ENCODE measurements around the gene TEX35.
"Not testable (repeated sequence)": the region's sequence is repeated elsewhere in the genome, so short reads cannot be mapped to it uniquely, and the experiment has no call there.

TEX35 gene

GRCh38 chr1:178541829-178542553 is 29.1 kb downstream of the TEX35 start:
- DNase-seq (ENCODE audit: low read depth), result no peak

DNA sequence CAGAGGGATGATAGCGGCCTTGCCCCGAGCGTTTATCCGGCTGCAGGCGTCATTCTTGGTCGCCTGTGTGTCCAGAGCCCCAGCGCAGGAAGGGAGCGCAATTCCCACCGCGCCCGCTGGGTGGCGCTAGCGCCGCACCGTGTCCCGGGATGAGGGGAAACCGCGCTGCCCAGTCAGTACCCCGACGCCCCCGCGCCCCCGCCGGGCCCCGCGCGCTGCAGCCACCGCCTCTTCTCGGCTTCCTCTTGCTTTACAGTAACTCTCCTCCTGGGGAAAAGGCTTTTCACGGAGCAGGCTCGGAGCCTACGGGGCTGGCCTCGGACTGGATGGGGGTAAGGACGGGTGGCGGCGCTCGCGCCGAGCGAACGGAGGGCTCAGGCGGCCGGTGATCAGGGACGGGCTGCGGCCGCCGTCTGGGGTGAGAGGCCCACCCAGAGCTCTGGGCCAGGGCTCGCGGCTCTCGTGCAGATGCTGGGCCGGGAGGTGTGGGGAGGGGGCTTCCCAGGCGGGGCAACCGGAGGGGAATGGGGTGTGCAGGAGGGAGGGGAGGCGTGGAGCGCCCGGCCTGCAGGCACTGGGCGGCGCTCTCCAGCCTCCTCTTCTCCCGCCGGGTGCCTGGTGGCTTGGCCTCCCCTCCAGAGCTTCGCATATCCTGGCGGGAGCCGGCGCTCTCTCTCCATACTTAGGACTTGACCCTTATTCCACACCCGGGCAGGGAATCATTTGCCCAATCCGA is 29.8 kb downstream of the TEX35 start:
- DNase-seq (ENCODE audit: low read depth), result peak; percentile 79

- DNase-seq (ENCODE audit: low read depth), result no peak
These were observed 30.3 kb downstream of the TEX35 start for GRCh38 chr1:178543290-178543607.

GRCh38 chr1:178544531-178544930 is 31.6 kb downstream of the TEX35 start:
- DNase-seq (ENCODE audit: low read depth), result no peak

DNA sequence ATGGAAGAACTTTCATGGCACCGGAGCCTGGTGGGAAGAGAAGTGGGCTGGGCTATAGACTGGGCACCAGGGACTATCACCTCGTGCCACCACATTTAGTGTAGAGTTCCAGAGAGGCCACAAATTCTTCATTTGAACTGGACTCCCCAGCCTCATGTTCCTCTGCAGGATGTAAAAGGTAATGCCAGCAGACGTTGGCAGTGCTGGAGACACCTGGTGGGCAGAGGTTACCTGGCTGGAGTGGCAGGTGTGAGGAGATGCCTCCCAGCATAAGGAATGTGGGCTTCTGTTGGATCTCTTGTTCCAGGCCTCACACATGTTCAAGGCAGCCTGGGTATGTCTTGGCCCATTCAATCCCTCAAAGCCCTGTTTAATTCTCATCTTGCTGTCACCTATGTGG is 35.2 kb downstream of the TEX35 start:
- DNase-seq (ENCODE audit: low read depth), result no peak

- no peak for DNase-seq (ENCODE audit: low read depth)
These were observed 38.4 kb downstream of the TEX35 start for GRCh38 chr1:178551307-178551706.

DNA sequence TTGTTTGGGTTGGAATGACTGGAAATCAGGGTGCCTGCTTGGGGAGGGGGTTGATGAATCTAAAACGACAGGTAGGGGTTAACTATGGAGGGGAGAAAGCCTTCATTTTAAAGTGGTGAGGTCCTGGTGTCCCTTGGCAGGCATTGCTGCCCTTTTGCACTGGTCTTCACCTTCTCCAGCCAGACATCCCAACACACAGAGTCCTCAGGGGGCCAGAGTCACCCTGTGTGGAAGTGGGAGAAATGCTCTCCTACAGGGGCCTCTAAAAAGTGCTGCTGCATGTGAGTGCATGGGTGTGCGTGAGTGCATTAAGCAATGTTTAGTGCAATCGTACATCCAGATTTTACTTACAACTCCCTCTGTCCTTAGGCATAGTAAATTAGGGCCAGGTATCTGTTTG is 39.0 kb downstream of the TEX35 start:
- no peak for DNase-seq (ENCODE audit: low read depth)

GRCh38 chr1:178552856-178553255 is 39.9 kb downstream of the TEX35 start:
- DNase-seq (ENCODE audit: low read depth), result no peak

GRCh38 chr1:178554351-178554750 is 41.4 kb downstream of the TEX35 start:
- not testable (repeated sequence) for DNase-seq (ENCODE audit: low read depth)

DNA sequence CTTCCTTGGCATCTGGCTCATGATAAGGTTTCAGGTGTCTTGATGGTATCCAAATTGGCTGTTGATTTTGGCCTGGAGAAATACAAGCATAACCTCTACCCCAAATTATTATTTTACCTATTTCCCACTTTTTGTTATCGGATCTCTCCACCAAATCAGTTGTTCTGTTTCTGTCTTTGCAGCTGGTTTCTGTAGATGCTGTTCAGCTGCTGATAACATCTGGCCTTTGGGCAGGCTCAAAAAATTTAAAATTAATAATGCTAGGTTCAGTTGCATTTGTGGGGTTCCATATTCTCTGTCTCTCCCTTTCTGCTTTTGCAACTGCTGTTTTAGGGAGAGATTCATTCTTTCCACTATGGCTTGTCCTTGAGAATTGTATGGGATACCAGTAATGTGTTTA is 42.7 kb downstream of the TEX35 start:
- not testable (repeated sequence) for DNase-seq (ENCODE audit: low read depth)

DNA sequence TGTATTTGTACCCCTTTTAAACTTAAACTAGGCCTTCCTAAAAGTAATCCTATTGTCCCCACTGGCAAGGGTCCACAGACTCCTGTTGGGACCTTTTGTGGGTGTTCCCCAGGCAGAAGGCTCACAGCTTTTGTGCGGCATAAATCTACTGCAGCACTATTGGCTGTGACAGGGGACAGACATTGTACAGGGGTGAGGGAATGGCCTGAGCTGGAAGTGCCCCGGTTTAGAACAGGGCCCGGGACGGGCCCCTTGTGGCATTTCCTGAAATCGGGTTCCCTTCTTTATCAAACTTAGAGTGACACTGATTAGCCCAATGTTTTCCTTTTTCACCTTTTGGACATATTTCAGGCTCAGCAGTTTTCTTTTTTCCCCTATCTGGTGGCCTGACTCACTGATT is 45.9 kb downstream of the TEX35 start:
- not testable (repeated sequence) for DNase-seq (ENCODE audit: low read depth)

GRCh38 chr1:178560871-178561376 is 48.0 kb downstream of the TEX35 start:
- DNase-seq (ENCODE audit: low read depth), result no peak

DNA sequence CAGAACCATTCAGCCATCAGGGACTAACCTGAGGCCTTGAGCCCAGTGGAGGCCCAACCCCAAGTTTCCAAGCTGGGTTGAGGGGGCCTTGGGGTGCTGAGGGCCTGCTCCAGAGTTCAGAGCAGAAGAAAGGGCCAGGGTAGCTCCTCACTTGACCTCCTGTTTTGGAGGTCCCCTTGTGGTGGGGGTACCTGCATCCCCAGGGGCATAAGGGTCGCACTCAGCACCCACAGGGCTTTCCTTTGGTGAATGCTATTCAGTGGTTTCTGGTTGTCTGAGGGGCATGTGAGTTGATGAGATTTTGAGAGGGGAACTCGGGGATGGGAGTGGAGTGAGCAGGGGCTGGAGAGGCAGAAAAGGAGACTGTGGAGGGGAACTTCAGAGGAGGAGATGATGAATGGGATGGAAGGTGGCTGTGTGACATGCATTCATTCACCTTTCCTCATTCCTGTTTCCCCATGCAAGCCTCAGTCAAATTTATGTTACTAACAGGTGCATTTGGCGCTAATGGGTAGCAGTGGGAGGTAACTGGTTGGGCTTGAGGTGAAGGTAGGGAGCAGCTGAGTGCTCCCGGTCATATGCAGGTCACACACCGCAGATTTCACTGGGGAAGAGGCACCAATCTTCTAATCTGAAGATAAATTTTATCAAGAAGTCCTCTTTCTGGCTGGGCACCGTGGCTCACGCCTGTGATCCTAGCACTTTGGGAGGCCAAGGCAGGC is 50.4 kb downstream of the TEX35 start:
- no peak for DNase-seq (ENCODE audit: low read depth)

DNA sequence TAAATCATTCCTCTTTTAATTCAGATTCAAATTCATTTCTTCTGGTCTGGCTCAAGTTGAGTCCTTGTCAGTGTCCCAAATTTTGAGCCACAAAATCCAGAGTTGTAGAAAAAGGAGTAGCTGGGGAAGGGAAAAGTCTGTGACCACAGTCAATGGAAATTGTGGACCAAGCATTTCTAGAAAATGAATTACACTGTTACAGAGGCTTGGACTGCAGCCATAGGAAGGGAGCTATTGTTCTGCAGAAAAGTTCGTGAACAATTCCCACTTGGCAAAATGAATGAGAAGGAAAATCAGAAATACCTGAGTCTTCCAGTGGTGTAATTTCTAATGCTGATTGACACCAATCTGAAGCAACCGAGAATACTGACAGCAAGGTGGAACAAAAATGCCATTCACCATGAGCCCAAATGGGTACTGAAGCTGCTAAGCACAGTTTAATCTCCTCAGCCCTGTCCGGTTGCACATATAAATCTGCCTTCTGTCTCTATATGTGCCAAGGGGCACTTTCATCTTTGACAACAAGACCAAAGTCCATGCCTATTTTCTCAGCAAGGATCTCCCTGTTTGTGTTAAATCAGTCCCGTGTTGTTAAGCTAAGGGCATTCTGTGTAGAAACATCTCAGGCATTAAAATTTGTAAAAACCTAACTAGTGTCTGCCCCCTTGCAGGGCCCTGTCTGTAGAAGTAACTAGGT is 51.3 kb downstream of the TEX35 start:
- DNase-seq (ENCODE audit: low read depth), result no peak

GRCh38 chr1:178564783-178565180 is 51.9 kb downstream of the TEX35 start:
- DNase-seq (ENCODE audit: low read depth), result no peak

GRCh38 chr1:178565586-178565985 is 52.7 kb downstream of the TEX35 start:
- no peak for DNase-seq (ENCODE audit: low read depth)

DNA sequence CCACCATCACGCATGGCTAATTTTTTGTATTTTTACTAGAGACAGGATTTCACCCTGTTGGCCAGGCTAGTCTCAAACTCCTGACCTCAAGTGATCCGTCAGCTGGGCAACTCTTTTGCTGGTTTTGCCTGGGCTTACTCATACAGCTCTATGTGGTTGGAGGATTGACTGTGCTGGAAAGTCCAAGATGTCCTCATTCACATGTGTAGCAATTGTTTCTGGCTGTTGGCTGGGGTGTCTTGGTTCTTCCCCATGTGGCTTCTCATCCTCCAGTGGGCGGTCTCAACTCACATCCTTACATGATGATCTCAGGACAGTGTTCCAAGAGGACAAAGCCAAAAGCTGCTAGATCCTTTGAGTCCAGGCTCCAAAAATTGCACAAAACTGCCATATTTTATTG is 53.3 kb downstream of the TEX35 start:
- DNase-seq (ENCODE audit: low read depth), result no peak

- DNase-seq (ENCODE audit: low read depth), result no peak
These were observed 58.9 kb downstream of the TEX35 start for GRCh38 chr1:178571807-178572206.
